ENCODE measurements around the gene RASGEF1B.

RASGEF1B gene

GRCh38 chr4:81399306-81400086 is 72.2 kb downstream of the RASGEF1B start:
- ChIA-PET POLR2A (no interaction called here), CTCF (interaction anchor here (0.7 to 3.0 kb wide), 5 partner anchors 9 to 68 kb away, joined by 3 to 12 read pairs (median 3); no protein-coding TSS in a partner anchor)
- no peak for TF ChIP-seq CTCF (IDR thresholded peaks at IDR 0.05; ENCODE audit: control extremely low read depth, extremely low read depth, low read depth, missing control alignments)
- no peak for DNase-seq (ENCODE audit: extremely low spot score)

- CTCF ChIA-PET = no interaction called here
- TF ChIP-seq CTCF (IDR thresholded peaks at IDR 0.05; ENCODE audit: control extremely low read depth, extremely low read depth, low read depth, missing control alignments) = no peak
- DNase-seq (ENCODE audit: extremely low spot score) = no peak
- POLR2A ChIA-PET = no interaction called here
These were observed 73.3 kb downstream of the RASGEF1B start for GRCh38 chr4:81398379-81398778.

GRCh38 chr4:81397635-81398034 is 74.1 kb downstream of the RASGEF1B start:
- ChIA-PET POLR2A (no interaction called here), CTCF (no interaction called here)
- DNase-seq (ENCODE audit: extremely low spot score) = no peak
- TF ChIP-seq CTCF (IDR thresholded peaks at IDR 0.05; ENCODE audit: control extremely low read depth, extremely low read depth, low read depth, missing control alignments) = no peak

- CTCF ChIA-PET = interaction anchor here (1.3 kb wide), 1 partner anchor 70 kb away, joined by 3 read pairs; no protein-coding TSS in a partner anchor
These were observed 76.5 kb downstream of the RASGEF1B start for GRCh38 chr4:81395239-81395638.

GRCh38 chr4:81392164-81392563 is 79.5 kb downstream of the RASGEF1B start:
- no peak for TF ChIP-seq CTCF (IDR thresholded peaks at IDR 0.05; ENCODE audit: control extremely low read depth, extremely low read depth, low read depth, missing control alignments)
- DNase-seq (ENCODE audit: extremely low spot score) = no peak
- POLR2A ChIA-PET = no interaction called here
- CTCF ChIA-PET = interaction anchor here (1.7 kb wide), 1 partner anchor 14 kb away, joined by 6 read pairs; no protein-coding TSS in a partner anchor

More at GRCh38 chr4:81395239-81395638, 76.5 kb downstream of the RASGEF1B start:
- no peak for TF ChIP-seq CTCF (IDR thresholded peaks at IDR 0.05; ENCODE audit: control extremely low read depth, extremely low read depth, low read depth, missing control alignments)
- POLR2A ChIA-PET = no interaction called here
- DNase-seq (ENCODE audit: extremely low spot score) = no peak

GRCh38 chr4:81389720-81390119 is 82.0 kb downstream of the RASGEF1B start:
- ChIA-PET CTCF (interaction anchor here (1.2 to 2.4 kb wide), 2 partner anchors 11 to 38 kb away, joined by 4 to 12 read pairs; no protein-coding TSS in a partner anchor), POLR2A (no interaction called here)
- DNase-seq (ENCODE audit: extremely low spot score) = no peak
- no peak for TF ChIP-seq CTCF (IDR thresholded peaks at IDR 0.05; ENCODE audit: control extremely low read depth, extremely low read depth, low read depth, missing control alignments)
